DND-41 (cell line): ENCODE measurements around the gene CCDC159.

Experiments
- CTCF ChIP-seq: IDR thresholded peaks from 2 replicates; pipeline ENCODE4 v1.5.1; 2012; ENCODE audit warnings: borderline replicate concordance, low read length, moderate library complexity, mild to moderate bottlenecking; ENCODE audit not compliant: poor library complexity, severe bottlenecking; ENCODE audit errors: extremely low read depth
- EZH2 ChIP-seq: IDR thresholded peaks from 3 replicates; pipeline ENCODE4 v1.6.1; 2012; ENCODE audit warnings: borderline replicate concordance, low read depth, mild to moderate bottlenecking, moderate library complexity, low read length, inconsistent platforms; ENCODE audit not compliant: severe bottlenecking

GRCh38 chr19:11355160-11356073, 9.1 kb downstream of the CCDC159 start, which contains the start of gene PLPPR2:
- no peak for TF ChIP-seq CTCF
- TF ChIP-seq EZH2, result no peak
